Measurements from ENCODE around the gene ISLR. TPM values are rescaled to one million over a fixed set of nuclear protein-coding genes. Genes with fewer than 3 reads are reported as not detected.

Gene ISLR
- total and polyA plus RNA-seq, 9 donors: 82.4 to 314 (median 152) TPM

DNA sequence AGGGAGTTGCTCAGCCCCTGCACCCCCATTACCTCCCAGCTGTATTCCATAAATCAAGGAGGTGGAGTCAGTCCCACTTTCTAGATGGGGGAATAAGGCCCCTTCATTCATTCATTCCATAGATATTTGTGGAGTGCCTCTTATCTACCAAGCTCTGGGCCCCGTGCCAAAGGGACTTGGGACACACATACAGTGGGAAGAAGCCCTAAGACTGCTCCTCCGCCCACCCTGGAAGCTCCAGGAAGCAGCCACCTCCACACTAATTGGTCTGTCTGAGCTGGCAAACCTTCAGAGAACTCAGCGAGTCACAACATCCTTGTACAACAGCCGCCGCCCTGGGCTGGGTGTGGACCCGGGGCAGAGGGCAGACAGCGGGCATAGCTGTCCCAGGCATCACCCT lies 22.7 kb downstream of the ISLR start:
- intact Hi-C loops (cut with DNase I): no loop called here

GRCh38 chr15:74197176-74197965 lies 23.9 kb downstream of the ISLR start:
- no peaks in the 10 kb centered on the region for H3K27me3 ChIP-seq
- WGBS, 3 donors: 96 to 97% (median 96%) methylated on average over 7 to 9 of the region's 9 CpGs
- no peak overlapping the region for H3K4me3 ChIP-seq
- TF ChIP-seq CTCF (IDR thresholded peaks at IDR 0.05) (no peak), POLR2A (IDR thresholded peaks at IDR 0.05) (no peak), EP300 (IDR thresholded peaks at IDR 0.05) (no peak)
- intact Hi-C loops (cut with DNase I): no loop called here
- no peak for DNase-seq
- no peaks in the 10 kb centered on the region for H3K36me3 ChIP-seq
- peaks cover 23% of the 10 kb centered on the region for H3K4me1 ChIP-seq (ENCODE audit: insufficient read depth)
- no peak overlapping the region for H3K27ac ChIP-seq
- H3K9me3 ChIP-seq: no peaks in the 10 kb centered on the region

More for the DNA sequence above, 22.7 kb downstream of the ISLR start:
- H3K9me3 ChIP-seq: no peaks in the 10 kb centered on the region
- no peaks in the 10 kb centered on the region for H3K27me3 ChIP-seq
- 2 to 4% (median 3%) methylated on average over 7 of the region's 7 CpGs for WGBS, 3 donors
- H3K4me1 ChIP-seq (ENCODE audit: insufficient read depth): peaks cover 16% of the 10 kb centered on the region
- H3K4me3 ChIP-seq: no peak overlapping the region
- DNase-seq: peak; percentile 39 to 77 (median 67)
- no peaks in the 10 kb centered on the region for H3K36me3 ChIP-seq
- TF ChIP-seq POLR2A (IDR thresholded peaks at IDR 0.05) (no peak), CTCF (IDR thresholded peaks at IDR 0.05) (no peak), EP300 (IDR thresholded peaks at IDR 0.05) (no peak)
- H3K27ac ChIP-seq: no peak overlapping the region

DNA sequence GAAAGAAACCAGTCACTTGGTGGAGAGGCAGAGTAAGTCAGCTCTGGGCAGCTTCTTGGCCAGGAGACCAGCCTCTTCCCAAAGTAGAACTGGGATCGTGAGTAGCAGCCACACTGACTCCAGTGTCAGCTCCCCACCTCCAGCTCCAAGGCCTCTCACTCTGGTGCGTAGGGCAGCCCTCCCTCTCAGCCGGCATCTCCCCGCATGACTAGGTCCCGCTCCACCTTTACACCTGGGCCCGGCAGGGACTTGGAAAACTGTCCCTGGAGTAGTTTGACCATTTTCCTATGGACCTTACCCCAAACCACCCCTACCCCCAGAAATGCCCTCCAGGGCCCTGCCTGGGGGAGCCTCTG lies 25.8 kb downstream of the ISLR start:
- Histone ChIP-seq H3K27me3 (no peaks in the 10 kb centered on the region), H3K4me1 (ENCODE audit: insufficient read depth) (peaks cover 25% of the 10 kb centered on the region), H3K27ac (no peak overlapping the region), H3K4me3 (no peak overlapping the region), H3K36me3 (no peaks in the 10 kb centered on the region), H3K9me3 (no peaks in the 10 kb centered on the region)
- no peak for DNase-seq
- intact Hi-C loops (cut with DNase I): no loop called here
- TF ChIP-seq CTCF (IDR thresholded peaks at IDR 0.05) (no peak), EP300 (IDR thresholded peaks at IDR 0.05) (no peak), POLR2A (IDR thresholded peaks at IDR 0.05) (no peak)
- WGBS, 3 donors: 84 to 95% (median 93%) methylated on average over 6 of the region's 6 CpGs

DNA sequence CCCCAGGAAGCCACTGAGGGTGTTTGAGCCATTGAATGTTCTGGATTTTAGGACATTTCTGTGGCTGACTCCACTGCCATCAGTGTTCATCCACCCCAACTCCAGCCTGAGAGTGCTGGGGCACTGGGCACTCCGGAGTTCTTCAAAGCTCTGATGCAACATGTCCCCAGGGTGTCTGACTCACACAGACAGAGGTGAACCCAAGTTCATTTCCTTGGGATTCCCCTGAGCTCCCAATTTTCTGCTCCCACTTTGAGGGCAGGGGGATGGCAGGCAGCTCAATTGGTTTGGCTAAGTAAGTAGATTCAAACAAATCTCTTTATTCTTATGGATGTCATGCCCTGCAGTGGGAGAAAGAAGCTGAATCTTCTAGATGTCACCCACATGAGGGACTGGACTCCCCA lies 26.9 kb downstream of the ISLR start:
- H3K27me3 ChIP-seq: no peaks in the 10 kb centered on the region
- peak in 4 of 5 donors; percentile 51 to 85 (median 61) for DNase-seq
- H3K27ac ChIP-seq: peak overlapping the region in 1 of 2 donors; percentile 44
- WGBS, 3 donors: 6 to 33% (median 17%) methylated on average over 1 of the region's 1 CpG
- no peak overlapping the region for H3K4me3 ChIP-seq
- intact Hi-C loops (cut with DNase I): no loop called here
- peaks cover 26% of the 10 kb centered on the region for H3K4me1 ChIP-seq (ENCODE audit: insufficient read depth)
- no peaks in the 10 kb centered on the region for H3K9me3 ChIP-seq
- H3K36me3 ChIP-seq: no peaks in the 10 kb centered on the region
- TF ChIP-seq CTCF (IDR thresholded peaks at IDR 0.05): no peak
- no peak for TF ChIP-seq POLR2A (IDR thresholded peaks at IDR 0.05)
- TF ChIP-seq EP300 (IDR thresholded peaks at IDR 0.05): no peak

Data from ovary (tissue), 9 donors.